ENCODE results near the gene PTN.

The PTN gene

DNA sequence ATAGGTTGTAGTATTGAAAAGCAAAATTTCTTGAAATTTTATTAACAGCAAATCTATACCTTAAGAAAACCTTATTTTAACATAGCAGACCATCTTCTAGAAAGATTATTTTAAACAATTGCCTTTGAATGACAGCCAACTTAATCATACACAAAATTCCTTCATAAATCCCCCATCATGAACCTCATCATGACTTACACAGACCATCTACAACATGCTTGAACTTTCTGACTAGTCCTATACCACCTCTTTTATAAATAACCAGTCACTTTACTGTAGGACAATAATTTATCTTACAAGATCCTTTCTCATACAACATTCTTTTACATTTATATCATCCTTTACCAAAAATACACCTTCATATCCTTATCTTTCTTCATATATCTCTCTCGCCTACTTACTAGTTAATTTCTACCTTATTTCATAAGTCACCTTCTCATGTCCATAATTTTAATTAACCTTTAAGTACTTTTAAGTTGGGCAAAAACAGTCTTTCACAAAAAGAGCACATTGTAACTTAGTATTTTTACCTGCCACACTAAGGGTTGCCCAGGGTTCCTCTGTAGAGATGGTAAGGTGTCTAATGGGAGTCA is 16.6 kb upstream of the PTN start:
- H4K20me1 ChIP-seq (ENCODE audit: insufficient read depth) = no peaks in the 10 kb centered on the region
- H3K79me2 ChIP-seq (ENCODE audit: insufficient read depth, low read depth) = no peaks in the 10 kb centered on the region
- no peak overlapping the region for H3K4me2 ChIP-seq
- no peak overlapping the region for H3K9ac ChIP-seq
- H3K36me3 ChIP-seq (ENCODE audit: insufficient read depth) = no peaks in the 10 kb centered on the region
- no peak overlapping the region for H3K4me3 ChIP-seq (IDR thresholded peaks at IDR 0.05; ENCODE audit: insufficient read depth, low read depth, low read length)
- no peaks in the 10 kb centered on the region for H3K27me3 ChIP-seq (ENCODE audit: insufficient read depth, low read depth)
- no peaks in the 10 kb centered on the region for H3K4me1 ChIP-seq (ENCODE audit: low read depth, poor library complexity, severe bottlenecking)
- TF ChIP-seq, protein P1, sequence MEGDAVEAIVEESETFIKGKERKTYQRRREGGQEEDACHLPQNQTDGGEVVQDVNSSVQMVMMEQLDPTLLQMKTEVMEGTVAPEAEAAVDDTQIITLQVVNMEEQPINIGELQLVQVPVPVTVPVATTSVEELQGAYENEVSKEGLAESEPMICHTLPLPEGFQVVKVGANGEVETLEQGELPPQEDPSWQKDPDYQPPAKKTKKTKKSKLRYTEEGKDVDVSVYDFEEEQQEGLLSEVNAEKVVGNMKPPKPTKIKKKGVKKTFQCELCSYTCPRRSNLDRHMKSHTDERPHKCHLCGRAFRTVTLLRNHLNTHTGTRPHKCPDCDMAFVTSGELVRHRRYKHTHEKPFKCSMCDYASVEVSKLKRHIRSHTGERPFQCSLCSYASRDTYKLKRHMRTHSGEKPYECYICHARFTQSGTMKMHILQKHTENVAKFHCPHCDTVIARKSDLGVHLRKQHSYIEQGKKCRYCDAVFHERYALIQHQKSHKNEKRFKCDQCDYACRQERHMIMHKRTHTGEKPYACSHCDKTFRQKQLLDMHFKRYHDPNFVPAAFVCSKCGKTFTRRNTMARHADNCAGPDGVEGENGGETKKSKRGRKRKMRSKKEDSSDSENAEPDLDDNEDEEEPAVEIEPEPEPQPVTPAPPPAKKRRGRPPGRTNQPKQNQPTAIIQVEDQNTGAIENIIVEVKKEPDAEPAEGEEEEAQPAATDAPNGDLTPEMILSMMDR (conservative IDR thresholded peaks at IDR 0.05; ENCODE audit: low read depth, low read length) = no peak
- H3K27ac ChIP-seq = no peak overlapping the region
- no peak overlapping the region for H2AFZ ChIP-seq (ENCODE audit: low read depth)

DNA sequence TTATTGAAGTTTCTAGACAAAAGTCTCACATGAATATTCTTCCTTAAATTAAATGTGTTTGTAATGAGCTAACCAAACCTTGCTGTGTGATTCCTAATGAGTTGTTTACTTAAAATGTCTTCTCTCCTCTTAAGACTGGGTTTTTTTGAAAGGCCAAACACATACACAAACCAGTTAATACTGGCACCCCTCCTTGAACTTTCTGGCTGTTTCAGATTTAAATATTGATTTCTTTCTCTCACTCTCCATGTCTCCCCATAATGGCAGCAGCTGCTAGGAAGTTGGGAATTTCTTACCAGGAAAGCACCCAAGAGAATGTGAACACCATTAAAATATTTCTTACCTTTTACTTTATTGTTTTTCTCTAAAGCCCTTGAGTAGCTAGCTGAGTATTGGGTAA is 11.4 kb upstream of the PTN start:
- no peak overlapping the region for H3K27ac ChIP-seq

DNA sequence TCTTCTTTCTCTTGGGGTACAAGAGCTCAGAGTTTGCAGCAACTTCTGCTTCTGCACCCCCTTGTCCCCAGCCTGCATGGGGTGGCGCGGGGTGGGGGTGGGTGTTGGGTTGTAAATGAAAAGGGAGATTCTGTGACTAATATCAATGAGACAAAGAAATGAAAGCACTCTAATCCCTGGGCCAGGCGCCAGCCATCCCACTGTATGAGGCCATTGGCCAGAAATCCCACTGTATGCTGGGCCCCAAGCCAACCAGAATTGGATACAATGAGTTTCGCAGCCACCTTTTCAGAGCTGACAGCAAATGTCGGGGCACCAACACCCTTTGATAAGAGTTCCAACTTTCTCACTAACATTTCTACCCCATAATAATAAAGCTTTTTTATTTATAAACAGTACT is 10.9 kb upstream of the PTN start:
- Histone ChIP-seq H2AFZ (ENCODE audit: low read depth) (no peak overlapping the region), H4K20me1 (ENCODE audit: insufficient read depth) (no peaks in the 10 kb centered on the region), H3K4me2 (no peak overlapping the region)

More for the DNA sequence above, 11.4 kb upstream of the PTN start:
- Histone ChIP-seq H3K4me1 (ENCODE audit: low read depth, poor library complexity, severe bottlenecking) (no peaks in the 10 kb centered on the region), H2AFZ (ENCODE audit: low read depth) (no peak overlapping the region), H3K9ac (no peak overlapping the region), H3K4me2 (no peak overlapping the region), H3K4me3 (IDR thresholded peaks at IDR 0.05; ENCODE audit: insufficient read depth, low read depth, low read length) (no peak overlapping the region), H3K27me3 (ENCODE audit: insufficient read depth, low read depth) (no peaks in the 10 kb centered on the region), H3K36me3 (ENCODE audit: insufficient read depth) (no peaks in the 10 kb centered on the region), H4K20me1 (ENCODE audit: insufficient read depth) (no peaks in the 10 kb centered on the region), H3K79me2 (ENCODE audit: insufficient read depth, low read depth) (no peaks in the 10 kb centered on the region)
- TF ChIP-seq, protein P1 (conservative IDR thresholded peaks at IDR 0.05; ENCODE audit: low read depth, low read length) = no peak

DNA sequence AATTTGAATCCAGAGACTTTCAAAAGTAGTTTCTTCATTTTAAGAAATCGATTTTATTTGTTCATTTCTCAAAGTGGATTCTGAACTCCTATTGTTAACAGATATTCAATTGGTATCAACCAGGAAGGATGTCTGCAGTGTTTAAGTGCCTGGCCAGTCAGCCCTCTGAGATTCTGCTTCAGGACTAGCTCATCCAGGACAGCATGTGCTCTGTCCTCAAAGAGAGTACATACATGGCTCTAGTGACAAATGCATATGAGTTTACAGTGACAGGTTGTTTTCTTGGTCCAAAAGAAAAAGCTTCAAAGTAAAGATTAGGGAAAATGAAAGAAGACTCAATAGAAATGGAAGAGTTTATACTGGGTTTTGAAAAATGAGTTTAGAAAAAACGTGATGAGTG is 8.4 kb upstream of the PTN start:
- H3K9ac ChIP-seq = no peak overlapping the region
- H3K79me2 ChIP-seq (ENCODE audit: insufficient read depth, low read depth) = no peaks in the 10 kb centered on the region
- H3K4me1 ChIP-seq (ENCODE audit: low read depth, poor library complexity, severe bottlenecking) = no peaks in the 10 kb centered on the region
- H3K27me3 ChIP-seq (ENCODE audit: insufficient read depth, low read depth) = no peaks in the 10 kb centered on the region
- TF ChIP-seq, protein P1 (conservative IDR thresholded peaks at IDR 0.05; ENCODE audit: low read depth, low read length) = no peak
- H2AFZ ChIP-seq (ENCODE audit: low read depth) = no peak overlapping the region
- no peak overlapping the region for H3K27ac ChIP-seq
- no peak overlapping the region for H3K4me2 ChIP-seq
- no peaks in the 10 kb centered on the region for H4K20me1 ChIP-seq (ENCODE audit: insufficient read depth)
- no peaks in the 10 kb centered on the region for H3K36me3 ChIP-seq (ENCODE audit: insufficient read depth)
- no peak overlapping the region for H3K4me3 ChIP-seq (IDR thresholded peaks at IDR 0.05; ENCODE audit: insufficient read depth, low read depth, low read length)

More for the DNA sequence above, 10.9 kb upstream of the PTN start:
- Histone ChIP-seq H3K79me2 (ENCODE audit: insufficient read depth, low read depth) (no peaks in the 10 kb centered on the region), H3K36me3 (ENCODE audit: insufficient read depth) (no peaks in the 10 kb centered on the region), H3K9ac (no peak overlapping the region), H3K4me3 (IDR thresholded peaks at IDR 0.05; ENCODE audit: insufficient read depth, low read depth, low read length) (no peak overlapping the region), H3K27ac (no peak overlapping the region), H3K27me3 (ENCODE audit: insufficient read depth, low read depth) (no peaks in the 10 kb centered on the region), H3K4me1 (ENCODE audit: low read depth, poor library complexity, severe bottlenecking) (no peaks in the 10 kb centered on the region)
- TF ChIP-seq, protein P1 (conservative IDR thresholded peaks at IDR 0.05; ENCODE audit: low read depth, low read length) = no peak

Measured in KMS-11 (cell line).